Measurements from ENCODE around the gene FXYD4. TPM values are rescaled to one million over a fixed set of nuclear protein-coding genes. Genes with fewer than 3 reads are reported as not detected.

The FXYD4 gene
- polyA plus RNA-seq, 1 donor, result not detected

DNA sequence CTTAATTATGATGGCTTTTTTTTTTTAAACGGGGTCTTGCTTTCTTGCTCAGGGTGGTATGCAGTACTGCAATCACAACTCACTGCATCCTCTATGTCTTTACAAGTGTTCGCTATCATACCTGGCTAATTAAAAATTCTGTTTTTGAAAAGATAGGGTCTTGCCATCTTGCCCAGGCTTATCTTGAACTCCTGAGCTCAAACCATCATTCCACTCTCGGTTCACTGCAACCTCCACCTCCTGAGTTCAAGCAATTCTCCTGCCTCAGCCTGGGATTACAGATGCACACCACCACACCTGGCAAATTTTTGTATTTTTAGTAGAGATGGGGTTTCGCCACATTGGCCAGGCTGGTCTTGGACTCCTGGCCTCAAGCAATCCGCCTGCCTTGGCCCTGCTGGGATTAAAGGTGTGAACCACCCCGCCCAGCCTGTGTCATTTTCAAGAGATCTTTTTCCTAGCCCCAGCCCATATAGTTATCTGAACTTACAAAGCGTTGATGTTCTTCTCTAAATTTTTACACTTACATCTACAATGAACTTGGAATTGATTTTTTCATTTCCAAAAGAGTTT, 31.5 kb downstream of the FXYD4 start:
- WGBS (ENCODE audit: insufficient coverage, low lambda C conversion rate), result no CpG with 5 or more reads among the region's 7 CpGs
- Histone ChIP-seq H3K4me1 (ENCODE audit: control insufficient read depth, insufficient read depth, low read length) (peaks cover 33% of the 10 kb centered on the region), H3K4me3 (ENCODE audit: low read length) (no peak overlapping the region), H3K27ac (ENCODE audit: low read length) (peak overlapping the region; percentile 6), H3K36me3 (ENCODE audit: control insufficient read depth, insufficient read depth, low read length) (peaks cover 15% of the 10 kb centered on the region), H3K9me3 (ENCODE audit: control insufficient read depth, low read depth, low read length) (peaks cover under 1% of the 10 kb centered on the region), H3K27me3 (ENCODE audit: control insufficient read depth, insufficient read depth, low read length) (no peaks in the 10 kb centered on the region)
- no peak for DNase-seq

DNA sequence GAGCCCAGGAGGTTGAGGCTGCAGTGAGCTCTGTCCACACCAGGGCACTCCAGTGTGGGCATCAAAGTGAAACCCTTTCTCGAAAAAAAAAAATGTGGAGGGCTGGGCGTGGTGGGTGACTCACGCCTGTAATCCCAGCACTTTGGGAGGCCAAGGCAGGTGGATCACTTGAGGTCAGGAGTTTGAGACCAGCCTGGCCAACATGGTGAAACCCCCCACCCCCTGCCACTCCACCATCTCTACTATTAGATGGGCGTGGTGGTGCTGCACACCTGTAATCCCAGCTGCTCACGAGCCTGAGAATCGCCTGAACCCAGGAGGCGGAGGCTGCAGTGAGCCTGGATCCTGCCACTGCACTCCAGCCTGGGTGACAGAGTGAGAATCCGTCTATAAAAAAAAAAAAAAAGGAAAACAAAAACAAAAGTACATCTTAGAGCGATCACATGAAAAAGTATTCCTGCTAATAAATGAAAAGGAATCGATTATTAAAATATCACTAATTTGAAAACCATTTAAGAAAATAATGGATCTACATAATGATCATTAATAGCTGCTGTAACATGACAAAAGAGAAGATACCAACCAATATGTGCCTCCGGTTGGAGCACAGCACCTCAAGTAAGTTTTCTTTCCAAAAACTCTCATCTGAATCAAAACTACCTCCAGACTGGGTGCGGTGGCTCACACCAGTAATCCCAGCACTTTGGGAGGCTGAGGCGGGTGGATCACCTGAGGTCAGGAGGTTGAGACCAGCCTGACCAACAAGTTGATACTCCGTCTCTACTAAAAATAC, 32.7 kb downstream of the FXYD4 start:
- H3K27ac ChIP-seq (ENCODE audit: low read length), result peak overlapping the region; percentile 6
- no peaks in the 10 kb centered on the region for H3K27me3 ChIP-seq (ENCODE audit: control insufficient read depth, insufficient read depth, low read length)
- peaks cover 4% of the 10 kb centered on the region for H3K9me3 ChIP-seq (ENCODE audit: control insufficient read depth, low read depth, low read length)
- no peak for DNase-seq
- H3K4me3 ChIP-seq (ENCODE audit: low read length), result no peak overlapping the region
- WGBS (ENCODE audit: insufficient coverage, low lambda C conversion rate), result 60% methylated on average over 3 of the region's 14 CpGs
- H3K36me3 ChIP-seq (ENCODE audit: control insufficient read depth, insufficient read depth, low read length), result peaks cover 11% of the 10 kb centered on the region
- H3K4me1 ChIP-seq (ENCODE audit: control insufficient read depth, insufficient read depth, low read length), result peaks cover 22% of the 10 kb centered on the region

DNA sequence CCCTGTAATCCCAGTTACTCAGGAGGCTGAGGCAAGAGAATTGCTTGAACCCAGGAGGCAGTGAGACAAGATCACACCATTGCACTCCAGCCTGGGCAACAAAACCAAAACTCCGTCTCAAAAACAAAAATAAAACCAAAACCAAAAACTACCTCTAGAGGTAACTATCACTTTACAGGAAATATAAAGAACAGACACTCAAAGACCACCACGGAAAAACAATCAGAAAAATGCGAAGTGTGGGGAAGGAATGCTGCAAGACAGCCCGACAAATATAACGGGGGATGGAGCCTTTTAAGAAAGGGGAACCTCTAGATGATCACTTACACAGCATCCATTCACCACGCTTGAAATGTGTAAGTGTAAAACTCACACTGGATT, 33.3 kb downstream of the FXYD4 start:
- Histone ChIP-seq H3K9me3 (ENCODE audit: control insufficient read depth, low read depth, low read length) (peaks cover 4% of the 10 kb centered on the region), H3K4me3 (ENCODE audit: low read length) (no peak overlapping the region), H3K4me1 (ENCODE audit: control insufficient read depth, insufficient read depth, low read length) (peaks cover 18% of the 10 kb centered on the region), H3K36me3 (ENCODE audit: control insufficient read depth, insufficient read depth, low read length) (peaks cover 9% of the 10 kb centered on the region), H3K27me3 (ENCODE audit: control insufficient read depth, insufficient read depth, low read length) (no peaks in the 10 kb centered on the region), H3K27ac (ENCODE audit: low read length) (no peak overlapping the region)
- WGBS (ENCODE audit: insufficient coverage, low lambda C conversion rate), result 17% methylated on average over 1 of the region's 6 CpGs
- DNase-seq, result no peak

DNA sequence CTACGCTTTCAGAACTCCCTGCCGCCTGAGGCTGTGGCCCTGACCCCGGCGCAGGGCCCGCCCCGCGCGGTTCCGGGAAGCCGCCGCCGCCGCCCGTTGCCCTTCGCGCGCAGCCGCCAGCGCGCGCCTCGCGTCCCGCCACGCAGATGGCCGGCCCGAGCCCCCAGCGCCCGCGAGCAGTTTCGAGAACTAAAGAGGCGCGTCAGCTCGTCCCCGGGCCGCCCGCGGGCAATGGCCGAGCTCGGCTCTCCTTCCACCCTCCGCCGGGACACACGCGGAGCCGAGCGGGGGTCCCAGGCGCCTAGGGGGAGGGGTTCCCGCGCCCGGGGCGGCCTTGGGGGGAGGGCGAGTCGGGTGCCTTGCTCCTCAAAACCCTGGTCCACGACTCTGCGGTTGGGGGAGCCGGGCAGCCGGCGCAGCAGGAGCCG, 35.7 kb downstream of the FXYD4 start:
- peak overlapping the region; percentile 100 for H3K27ac ChIP-seq (ENCODE audit: low read length)
- H3K4me1 ChIP-seq (ENCODE audit: control insufficient read depth, insufficient read depth, low read length), result peaks cover 15% of the 10 kb centered on the region
- peaks cover 2% of the 10 kb centered on the region for H3K36me3 ChIP-seq (ENCODE audit: control insufficient read depth, insufficient read depth, low read length)
- peaks cover 4% of the 10 kb centered on the region for H3K9me3 ChIP-seq (ENCODE audit: control insufficient read depth, low read depth, low read length)
- peak; percentile 47 to 72 for DNase-seq
- H3K27me3 ChIP-seq (ENCODE audit: control insufficient read depth, insufficient read depth, low read length), result no peaks in the 10 kb centered on the region
- WGBS (ENCODE audit: insufficient coverage, low lambda C conversion rate), result no CpG with 5 or more reads among the region's 59 CpGs
- peak overlapping the region; percentile 84 for H3K4me3 ChIP-seq (ENCODE audit: low read length)

DNA sequence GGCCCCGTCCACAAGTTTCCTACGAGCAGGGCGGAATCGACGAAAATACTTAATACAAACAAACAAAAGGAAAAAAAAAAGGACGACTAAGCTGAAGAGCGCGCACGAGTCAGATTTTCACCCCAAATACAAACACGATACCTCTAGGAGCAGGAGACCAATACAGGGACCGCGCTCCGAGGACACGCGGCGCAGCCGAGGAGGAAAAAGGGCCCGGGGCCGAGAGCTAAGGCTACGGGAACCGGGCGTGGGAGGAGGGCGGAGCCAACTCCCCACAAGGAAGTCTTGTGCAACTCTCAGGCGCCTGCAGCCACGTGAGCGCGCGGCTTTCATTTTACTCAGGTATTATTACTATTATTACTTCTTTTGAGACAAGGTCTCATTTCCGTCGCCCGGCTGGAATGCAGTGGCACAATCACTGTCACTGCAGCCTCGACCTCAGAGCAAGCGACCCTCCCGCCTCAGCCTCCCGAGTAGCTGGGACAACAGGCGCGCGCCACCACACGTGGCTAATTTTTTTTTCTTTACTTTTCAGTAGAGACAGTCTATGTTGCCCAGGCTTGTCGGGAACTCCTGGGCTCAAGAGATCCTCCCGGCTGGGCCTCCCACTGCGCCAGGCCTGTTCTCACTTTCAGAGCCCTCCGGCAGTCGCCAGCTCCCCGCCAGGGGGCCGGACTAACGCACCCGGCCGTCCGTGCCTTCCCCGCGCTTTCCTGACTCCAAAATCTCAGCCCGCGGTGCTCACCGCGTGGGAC, 36.3 kb downstream of the FXYD4 start:
- Histone ChIP-seq H3K27me3 (ENCODE audit: control insufficient read depth, insufficient read depth, low read length) (no peaks in the 10 kb centered on the region), H3K4me3 (ENCODE audit: low read length) (peak overlapping the region; percentile 84), H3K27ac (ENCODE audit: low read length) (peak overlapping the region; percentile 100), H3K4me1 (ENCODE audit: control insufficient read depth, insufficient read depth, low read length) (peaks cover 15% of the 10 kb centered on the region), H3K9me3 (ENCODE audit: control insufficient read depth, low read depth, low read length) (peaks cover 4% of the 10 kb centered on the region), H3K36me3 (ENCODE audit: control insufficient read depth, insufficient read depth, low read length) (peaks cover 2% of the 10 kb centered on the region)
- WGBS (ENCODE audit: insufficient coverage, low lambda C conversion rate), result no CpG with 5 or more reads among the region's 56 CpGs
- peak; percentile 95 to 97 for DNase-seq

DNA sequence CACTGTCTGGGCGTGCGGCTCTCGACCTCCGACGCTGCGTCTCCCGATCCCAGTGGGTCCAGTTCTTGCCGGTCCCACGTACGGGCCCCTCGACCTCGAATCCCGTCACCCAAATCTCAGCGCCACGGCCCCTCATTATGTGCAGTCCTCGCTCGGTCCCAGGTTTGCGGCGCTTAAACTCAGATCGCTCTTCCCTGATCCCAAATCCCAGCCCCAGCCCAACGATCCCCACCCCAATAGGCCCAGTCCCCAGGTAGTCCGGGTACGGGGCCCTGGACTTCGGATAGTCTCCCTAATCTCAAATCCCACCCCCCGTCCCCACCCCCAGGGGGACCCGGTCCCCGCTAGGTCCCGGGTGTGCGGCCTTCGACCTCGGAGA, 36.9 kb downstream of the FXYD4 start:
- no CpG with 5 or more reads among the region's 31 CpGs for WGBS (ENCODE audit: insufficient coverage, low lambda C conversion rate)
- H3K36me3 ChIP-seq (ENCODE audit: control insufficient read depth, insufficient read depth, low read length), result peaks cover 2% of the 10 kb centered on the region
- H3K27me3 ChIP-seq (ENCODE audit: control insufficient read depth, insufficient read depth, low read length), result no peaks in the 10 kb centered on the region
- DNase-seq, result peak in 1 of 2 donors; percentile 9
- peaks cover 15% of the 10 kb centered on the region for H3K4me1 ChIP-seq (ENCODE audit: control insufficient read depth, insufficient read depth, low read length)
- peak overlapping the region; percentile 84 for H3K4me3 ChIP-seq (ENCODE audit: low read length)
- peaks cover 4% of the 10 kb centered on the region for H3K9me3 ChIP-seq (ENCODE audit: control insufficient read depth, low read depth, low read length)
- peak overlapping the region; percentile 100 for H3K27ac ChIP-seq (ENCODE audit: low read length)

DNA sequence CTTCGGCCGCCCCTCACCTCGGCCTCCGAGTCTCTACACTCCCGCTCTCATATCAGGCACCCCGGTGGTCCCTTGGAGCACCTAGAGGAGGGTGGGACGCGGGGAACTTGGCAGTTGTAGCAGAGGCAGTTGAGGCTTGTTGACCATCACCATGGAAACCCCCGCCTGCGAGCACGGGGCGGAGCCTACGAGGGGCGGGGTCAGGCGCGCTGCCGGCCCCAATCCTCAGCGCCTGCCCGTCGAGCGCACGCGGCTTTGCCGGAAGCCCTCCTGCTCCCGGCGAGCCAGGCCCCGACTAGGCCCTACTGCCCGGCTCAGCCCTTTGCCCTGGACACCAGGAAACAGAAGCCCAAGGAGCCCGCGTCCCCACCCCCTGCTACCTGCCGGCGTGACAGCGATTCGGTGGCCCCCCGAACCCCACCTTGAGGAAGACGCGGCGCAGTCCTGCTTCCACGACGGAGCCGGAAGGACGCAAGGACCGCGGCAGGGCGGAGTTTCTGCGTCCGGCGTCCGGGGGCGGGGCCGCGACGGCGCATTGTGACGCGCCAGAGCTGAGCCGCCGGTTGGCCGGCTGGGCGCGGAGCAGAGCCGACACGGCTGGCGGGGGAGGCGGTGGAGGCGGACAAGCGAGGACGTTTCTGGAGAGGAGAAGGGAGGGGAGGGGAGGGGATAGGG, 37.4 kb downstream of the FXYD4 start, which contains the start of gene HNRNPF:
Gene HNRNPF, minus strand, starts transcription at position 477 of the 675 bp plus-strand sequence. CDS start 21,302 bp downstream, outside the sequence.
- peaks cover 4% of the 10 kb centered on the region for H3K9me3 ChIP-seq (ENCODE audit: control insufficient read depth, low read depth, low read length)
- DNase-seq, result peak; percentile 98 to 99
- no CpG with 5 or more reads among the region's 68 CpGs for WGBS (ENCODE audit: insufficient coverage, low lambda C conversion rate)
- H3K27me3 ChIP-seq (ENCODE audit: control insufficient read depth, insufficient read depth, low read length), result no peaks in the 10 kb centered on the region
- H3K27ac ChIP-seq (ENCODE audit: low read length), result peak within 1 kb of the TSS; percentile 100
- H3K4me3 ChIP-seq (ENCODE audit: low read length), result peak within 1 kb of the TSS; percentile 84
- no peaks in the 10 kb centered on the region for H3K36me3 ChIP-seq (ENCODE audit: control insufficient read depth, insufficient read depth, low read length)
- H3K4me1 ChIP-seq (ENCODE audit: control insufficient read depth, insufficient read depth, low read length), result peaks cover 12% of the 10 kb centered on the region

DNA sequence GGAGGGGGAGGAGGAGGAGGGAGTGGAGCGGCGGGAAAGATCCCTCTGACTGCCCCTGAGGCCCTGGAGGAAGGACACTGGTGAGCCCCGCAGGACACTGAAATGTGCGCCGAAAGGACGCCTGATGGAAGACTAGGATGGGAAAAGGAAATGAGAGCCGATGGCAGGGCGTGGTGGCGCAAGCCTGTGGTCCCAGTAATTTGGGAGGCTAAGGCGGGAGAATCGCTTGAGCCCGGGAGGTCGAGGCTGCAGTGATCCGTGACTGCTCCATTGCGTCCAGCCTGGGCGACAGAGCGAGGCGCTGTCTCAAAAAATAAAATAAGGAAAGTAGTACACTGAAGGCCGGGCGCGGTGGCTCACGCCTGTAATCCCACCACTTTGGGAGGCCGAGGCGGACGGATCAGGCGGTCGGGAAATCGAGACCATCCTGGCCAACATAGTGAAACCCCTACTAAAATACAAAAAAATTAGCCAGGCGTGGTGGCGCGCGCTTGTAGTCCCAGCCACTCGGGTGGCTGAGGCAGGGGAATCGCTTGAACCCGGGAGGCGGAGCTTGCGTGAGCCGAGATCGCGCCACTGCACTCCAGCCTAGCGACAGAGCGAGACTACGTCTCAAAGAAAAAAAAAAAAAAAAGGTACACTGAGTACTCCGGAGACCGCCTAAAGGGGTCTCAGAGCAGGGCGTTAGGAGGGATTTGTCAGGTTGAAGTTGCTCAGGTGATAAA, 38.1 kb downstream of the FXYD4 start:
- peaks cover 4% of the 10 kb centered on the region for H3K9me3 ChIP-seq (ENCODE audit: control insufficient read depth, low read depth, low read length)
- DNase-seq, result peak; percentile 26 to 49
- H3K27me3 ChIP-seq (ENCODE audit: control insufficient read depth, insufficient read depth, low read length), result no peaks in the 10 kb centered on the region
- H3K27ac ChIP-seq (ENCODE audit: low read length), result peak overlapping the region; percentile 99
- H3K4me3 ChIP-seq (ENCODE audit: low read length), result peak overlapping the region; percentile 78
- no peaks in the 10 kb centered on the region for H3K36me3 ChIP-seq (ENCODE audit: control insufficient read depth, insufficient read depth, low read length)
- no CpG with 5 or more reads among the region's 46 CpGs for WGBS (ENCODE audit: insufficient coverage, low lambda C conversion rate)
- peaks cover 7% of the 10 kb centered on the region for H3K4me1 ChIP-seq (ENCODE audit: control insufficient read depth, insufficient read depth, low read length)

DNA sequence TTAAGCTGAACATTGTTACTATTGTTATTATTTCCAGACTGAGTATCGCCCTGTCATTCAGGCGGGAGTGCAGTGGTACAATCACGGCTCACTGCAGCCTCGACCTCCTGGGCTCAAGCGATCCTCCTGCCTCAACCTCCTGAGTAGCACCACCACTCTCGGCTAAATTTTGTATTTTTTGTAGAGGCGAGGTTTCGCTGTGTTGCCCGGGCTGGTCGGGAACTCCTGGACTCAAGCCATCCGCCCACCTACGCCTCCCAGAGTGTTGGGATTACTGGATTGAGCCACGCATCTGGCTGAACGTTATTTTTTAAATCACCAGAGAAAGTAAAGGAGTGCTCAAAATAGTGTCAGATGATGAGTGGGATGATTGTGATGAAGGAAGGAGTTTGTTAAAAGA, 38.9 kb downstream of the FXYD4 start:
- Histone ChIP-seq H3K4me1 (ENCODE audit: control insufficient read depth, insufficient read depth, low read length) (peaks cover 3% of the 10 kb centered on the region), H3K9me3 (ENCODE audit: control insufficient read depth, low read depth, low read length) (peaks cover 4% of the 10 kb centered on the region), H3K27me3 (ENCODE audit: control insufficient read depth, insufficient read depth, low read length) (no peaks in the 10 kb centered on the region), H3K27ac (ENCODE audit: low read length) (no peak overlapping the region), H3K4me3 (ENCODE audit: low read length) (no peak overlapping the region), H3K36me3 (ENCODE audit: control insufficient read depth, insufficient read depth, low read length) (no peaks in the 10 kb centered on the region)
- DNase-seq, result no peak
- 80% methylated on average over 2 of the region's 14 CpGs for WGBS (ENCODE audit: insufficient coverage, low lambda C conversion rate)

All from large intestine (tissue), 3 donors.